Measurements from ENCODE around the gene VARS2.
"Not testable (repeated sequence)": the region's sequence is repeated elsewhere in the genome, so short reads cannot be mapped to it uniquely, and the experiment has no call there.

VARS2 gene

DNA sequence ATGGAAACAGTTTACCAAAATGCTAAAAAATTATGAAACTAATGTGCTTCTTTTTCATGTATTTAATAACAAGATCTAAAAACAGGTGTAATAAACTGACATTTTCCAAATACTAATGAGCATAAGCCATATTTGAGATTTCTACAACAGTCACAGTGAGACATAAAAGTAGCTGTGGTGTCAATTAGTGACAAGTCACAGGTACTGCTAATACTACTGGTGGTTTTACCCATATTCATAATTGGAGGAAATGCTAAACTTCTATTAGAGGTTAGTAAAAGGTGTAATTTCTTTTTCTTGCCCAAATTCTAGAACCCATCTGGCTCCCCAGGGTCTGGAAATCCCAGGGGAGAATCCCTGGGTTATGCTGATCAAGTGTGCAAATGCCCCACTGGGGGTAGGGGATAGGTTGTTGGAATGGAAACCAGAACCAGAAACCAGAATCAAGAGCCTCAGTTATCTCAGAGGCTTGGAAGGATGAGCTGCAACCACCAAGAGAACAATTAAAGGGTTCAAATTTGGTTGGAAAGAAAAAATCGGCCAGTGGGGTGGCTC lies 13.1 kb upstream of the VARS2 start:
- DNase-seq (ENCODE audit: low spot score) = no peak

DNA sequence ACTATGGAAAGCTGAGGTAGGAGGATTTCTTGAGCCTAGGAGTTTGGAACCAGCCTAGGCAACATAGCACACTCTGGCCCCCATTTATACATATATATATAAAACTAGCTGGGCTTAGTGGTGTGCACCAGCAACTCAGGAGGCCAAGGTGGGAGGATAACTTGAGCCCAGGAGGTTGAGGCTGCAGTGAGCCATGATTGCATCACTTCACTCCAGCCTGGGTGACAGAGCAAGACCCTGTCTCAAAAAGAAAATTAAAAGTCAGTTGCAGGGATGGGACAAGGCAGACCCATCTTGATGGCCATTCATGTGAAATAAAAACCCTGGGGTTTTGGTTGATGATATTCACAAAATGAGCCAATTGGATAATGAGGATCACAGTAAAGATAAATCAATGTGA lies 12.6 kb upstream of the VARS2 start:
- no peak for DNase-seq (ENCODE audit: low spot score)

DNA sequence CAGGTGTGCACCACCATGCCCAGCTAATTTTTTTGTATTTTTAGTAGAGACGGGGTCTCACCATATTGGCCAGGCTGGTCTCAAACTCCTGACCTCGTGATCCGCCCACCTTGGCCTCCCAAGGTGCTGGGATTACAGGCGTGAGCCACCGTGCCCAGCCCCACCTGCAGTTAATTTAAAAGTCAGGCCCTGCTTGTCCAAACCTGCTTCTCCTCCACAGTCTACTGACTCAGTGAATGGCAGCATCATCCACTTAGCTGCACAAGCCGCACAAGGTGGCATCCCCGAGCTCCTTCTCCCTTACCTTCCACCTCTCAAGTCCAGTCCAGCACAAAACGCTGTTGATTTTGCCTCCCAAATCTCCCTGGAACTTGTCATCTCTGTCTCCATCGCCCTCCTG lies 11.8 kb upstream of the VARS2 start:
- DNase-seq (ENCODE audit: low spot score) = not testable (repeated sequence)

DNA sequence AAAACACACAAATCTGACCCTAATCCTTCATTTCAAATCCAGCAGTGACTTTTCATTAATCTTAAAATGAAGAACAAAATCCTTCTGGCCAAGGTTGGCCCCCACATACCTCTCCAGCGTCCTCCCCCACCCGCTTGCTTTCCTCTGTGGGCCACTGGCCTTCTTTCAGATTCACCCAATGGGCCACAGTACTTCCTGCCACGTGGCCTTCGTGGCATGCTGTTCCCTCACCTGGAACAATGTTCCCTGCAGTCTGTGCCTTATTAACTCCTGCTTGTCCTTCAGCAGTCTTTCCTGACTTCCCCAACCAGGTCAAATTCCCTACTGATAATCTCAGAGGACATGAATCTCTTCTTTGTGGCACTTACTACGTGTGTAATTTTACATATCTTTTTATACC lies 11.3 kb upstream of the VARS2 start:
- no peak for DNase-seq (ENCODE audit: low spot score)

DNA sequence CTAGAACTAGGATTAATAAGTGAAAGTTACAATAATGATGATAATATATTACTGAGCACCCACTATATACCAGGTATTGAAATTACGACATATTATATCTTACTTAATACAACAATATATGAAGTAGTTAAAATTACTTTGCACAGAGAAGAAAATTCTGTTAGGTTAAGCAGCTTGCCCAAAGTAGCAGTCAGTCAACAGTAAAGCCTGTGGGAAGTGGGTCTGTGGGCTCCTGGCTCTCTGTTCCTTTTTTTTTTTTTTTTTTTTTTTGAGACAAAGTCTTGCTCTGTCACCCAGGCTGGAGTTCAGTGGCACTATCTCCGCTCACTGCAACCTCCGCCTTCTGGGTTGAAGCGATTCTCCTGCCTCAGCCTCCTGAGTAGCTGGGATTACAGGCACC lies 10.8 kb upstream of the VARS2 start:
- DNase-seq (ENCODE audit: low spot score) = no peak

DNA sequence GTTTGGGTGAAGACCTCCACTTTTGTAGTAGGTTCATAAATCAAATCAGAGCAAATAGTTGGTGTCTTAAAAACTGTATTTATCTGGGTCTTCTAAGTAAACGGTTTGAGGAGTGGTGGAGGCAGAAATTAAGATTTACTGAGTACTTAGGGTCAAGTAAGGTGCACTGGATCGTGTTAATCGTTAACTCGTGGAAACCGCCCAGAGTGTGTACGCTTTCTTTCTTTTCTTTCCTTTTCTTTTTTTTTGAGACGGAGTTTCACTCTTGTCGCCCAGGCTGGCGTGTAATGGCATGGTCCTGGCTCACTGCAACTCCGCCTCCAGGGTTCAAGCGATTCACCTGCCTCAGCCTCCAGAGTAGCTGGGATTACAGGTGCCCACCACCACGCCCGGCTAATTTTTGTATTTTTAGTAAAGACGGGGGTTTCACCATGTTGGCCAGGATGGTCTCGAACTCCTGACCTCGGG lies 6.7 kb upstream of the VARS2 start:
- DNase-seq (ENCODE audit: low spot score) = not testable (repeated sequence)

DNA sequence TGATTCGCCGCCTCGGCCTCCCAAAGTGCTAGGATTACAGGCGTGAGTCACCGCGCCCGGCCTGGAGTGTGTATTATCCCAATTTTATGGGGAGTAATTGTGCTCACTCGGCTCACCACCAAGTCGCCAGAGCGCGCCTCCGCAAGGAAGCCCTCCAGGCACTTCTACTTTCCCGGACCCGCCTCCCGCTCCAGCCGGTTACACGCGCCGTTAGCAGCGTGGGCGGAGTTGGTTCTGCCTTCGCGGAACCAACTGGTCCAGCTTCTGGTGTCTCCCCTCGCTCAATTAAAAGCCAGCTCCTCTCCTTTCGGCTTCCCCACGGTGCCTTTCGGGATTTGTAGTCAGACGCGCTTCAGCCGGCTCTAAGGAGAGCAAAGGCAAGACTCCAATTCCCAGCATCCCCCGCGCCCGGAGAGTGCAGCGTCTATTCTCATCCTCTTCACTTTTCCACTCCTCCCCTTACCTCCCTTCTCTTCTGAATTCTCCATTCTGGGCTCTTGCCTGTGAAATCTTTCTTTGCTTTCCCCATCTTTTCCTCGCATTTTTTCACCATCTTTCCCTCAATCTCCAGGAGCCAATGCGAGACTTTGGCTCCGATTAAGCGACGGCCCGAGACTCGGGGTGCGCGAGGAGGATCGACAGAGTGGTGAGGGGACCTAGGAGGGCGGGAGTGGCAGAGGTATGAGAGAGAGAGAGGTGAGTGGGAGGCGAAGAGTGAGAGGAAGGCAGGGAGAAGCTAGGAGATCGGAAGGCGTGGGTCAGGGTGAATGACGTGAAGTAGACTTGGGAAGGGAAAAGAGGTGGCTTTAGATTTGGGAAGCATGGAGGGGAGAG lies 6.1 kb upstream of the VARS2 start, which contains the start of gene GTF2H4:
Gene GTF2H4, plus strand, starts transcription at position 450 of the 834 bp plus-strand sequence.
- peak; percentile 83 for DNase-seq (ENCODE audit: low spot score)

DNA sequence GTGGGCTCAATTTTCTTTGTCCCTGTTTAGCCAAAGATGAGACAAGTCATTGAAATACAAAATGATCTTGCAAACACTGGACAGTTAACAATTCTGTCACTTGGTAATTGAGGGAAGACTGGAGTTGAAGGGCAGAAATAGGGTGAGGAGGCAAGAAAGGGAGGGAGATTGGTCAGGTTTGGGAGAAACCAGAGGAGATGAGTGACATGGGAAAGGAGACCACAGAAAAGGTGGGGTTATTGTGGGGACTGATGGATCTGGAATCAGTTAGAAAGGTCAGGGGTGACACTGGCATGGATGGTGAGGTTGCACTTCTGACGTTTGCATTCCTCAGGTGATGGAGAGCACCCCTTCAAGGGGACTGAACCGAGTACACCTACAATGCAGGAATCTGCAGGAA lies 5.3 kb upstream of the VARS2 start:
- DNase-seq (ENCODE audit: low spot score) = no peak

DNA sequence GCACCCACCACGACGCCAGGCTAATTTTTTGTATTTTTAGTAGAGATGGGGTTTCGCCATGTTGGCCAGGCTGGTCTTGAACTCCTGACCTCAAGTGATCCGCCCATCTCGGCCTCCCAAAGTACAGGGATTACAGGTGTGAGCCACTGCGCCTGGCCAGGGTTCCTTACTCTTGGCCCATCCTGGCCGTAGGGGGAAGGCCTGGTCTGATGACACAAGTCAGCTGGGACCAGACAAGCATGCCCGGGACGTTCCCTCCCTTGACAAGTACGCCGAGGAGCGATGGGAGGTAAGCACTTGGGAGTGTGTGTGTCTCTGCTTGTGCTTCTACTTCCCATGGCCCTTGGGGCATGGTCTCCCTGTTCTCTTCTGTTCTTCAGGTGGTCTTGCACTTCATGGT lies 3.6 kb upstream of the VARS2 start:
- DNase-seq (ENCODE audit: low spot score) = not testable (repeated sequence)

DNA sequence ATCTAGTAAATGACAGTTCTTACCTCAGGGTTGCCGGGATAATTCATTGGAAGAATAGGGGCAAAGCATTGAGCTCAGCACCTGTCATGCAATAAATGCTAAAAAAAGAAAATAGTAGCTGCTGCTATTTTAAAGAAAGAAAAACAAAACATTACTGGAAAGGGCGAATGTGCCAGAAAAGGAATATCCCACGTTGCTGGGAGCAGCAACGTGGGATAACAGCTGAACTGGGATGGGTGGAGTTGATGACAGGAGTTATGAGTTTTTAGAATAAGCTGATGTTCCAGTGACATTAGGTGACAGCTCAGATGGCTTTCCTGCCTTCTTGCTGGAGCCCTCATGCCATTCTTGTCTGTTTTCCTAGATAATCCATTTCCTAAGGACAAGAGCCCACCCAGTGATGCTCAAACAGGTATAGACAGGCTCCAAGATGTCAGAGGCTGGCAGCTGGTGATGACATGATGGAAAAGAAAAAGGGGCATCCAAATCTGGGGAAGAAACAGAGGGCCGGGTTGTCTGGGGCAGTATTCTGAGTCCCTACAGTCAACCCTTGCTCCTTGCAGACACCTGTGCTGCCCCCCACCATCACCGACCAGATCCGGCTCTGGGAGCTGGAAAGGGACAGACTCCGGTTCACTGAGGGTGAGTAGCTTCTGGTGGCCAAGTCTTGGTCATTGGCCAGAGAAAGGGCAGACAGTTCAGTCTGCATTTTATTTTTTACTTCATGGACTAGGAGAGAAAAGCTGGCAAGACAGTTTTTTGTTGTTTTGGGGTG lies 1.1 kb upstream of the VARS2 start:
- no peak for DNase-seq (ENCODE audit: low spot score)

DNA sequence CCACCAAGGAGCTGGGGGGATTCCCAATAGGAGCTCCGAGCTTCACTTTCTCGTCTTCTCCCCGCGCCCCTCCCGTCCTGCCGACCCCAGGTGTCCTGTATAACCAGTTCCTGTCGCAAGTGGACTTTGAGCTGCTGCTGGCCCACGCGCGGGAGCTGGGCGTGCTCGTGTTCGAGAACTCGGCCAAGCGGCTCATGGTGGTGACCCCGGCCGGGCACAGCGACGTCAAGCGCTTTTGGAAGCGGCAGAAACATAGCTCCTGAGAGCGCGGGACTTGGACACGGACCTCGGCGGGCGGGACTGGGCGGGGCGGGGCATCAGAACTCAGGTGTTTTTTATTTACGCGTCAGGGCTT lies 340 bp upstream of the VARS2 start:
- DNase-seq (ENCODE audit: low spot score) = no peak

DNA sequence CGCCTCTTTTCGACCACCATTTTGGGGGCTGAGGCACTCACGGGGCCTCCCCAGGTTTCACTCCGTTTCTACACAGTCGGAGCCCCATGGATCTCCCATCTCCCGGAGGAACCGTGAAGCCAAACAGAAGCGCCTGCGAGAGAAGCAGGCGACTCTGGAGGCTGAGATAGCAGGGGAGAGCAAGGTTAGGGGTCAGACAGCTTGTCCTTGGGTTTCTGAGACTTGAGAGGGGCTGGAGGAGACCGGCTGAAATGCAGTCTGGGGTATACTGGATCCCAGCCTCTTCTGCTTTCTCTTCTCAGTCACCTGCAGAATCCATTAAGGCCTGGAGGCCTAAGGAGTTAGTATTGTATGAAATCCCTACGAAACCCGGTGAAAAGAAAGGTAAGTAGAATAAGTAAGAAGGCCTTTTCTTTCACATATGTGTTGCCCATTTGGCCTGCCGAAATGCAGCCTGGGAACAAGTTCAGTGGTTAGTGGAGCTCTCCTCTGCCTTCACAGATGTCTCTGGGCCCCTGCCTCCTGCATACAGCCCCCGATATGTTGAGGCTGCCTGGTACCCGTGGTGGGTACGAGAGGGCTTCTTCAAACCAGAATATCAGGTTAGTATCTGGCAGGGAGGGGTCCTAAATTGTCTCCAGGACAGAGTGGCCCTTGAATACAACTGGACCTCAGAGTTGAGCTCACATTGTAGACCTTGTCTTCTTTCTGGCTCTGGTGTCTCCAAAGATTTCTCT lies 984 bp downstream of the VARS2 start:
- DNase-seq (ENCODE audit: low spot score) = no peak

DNA sequence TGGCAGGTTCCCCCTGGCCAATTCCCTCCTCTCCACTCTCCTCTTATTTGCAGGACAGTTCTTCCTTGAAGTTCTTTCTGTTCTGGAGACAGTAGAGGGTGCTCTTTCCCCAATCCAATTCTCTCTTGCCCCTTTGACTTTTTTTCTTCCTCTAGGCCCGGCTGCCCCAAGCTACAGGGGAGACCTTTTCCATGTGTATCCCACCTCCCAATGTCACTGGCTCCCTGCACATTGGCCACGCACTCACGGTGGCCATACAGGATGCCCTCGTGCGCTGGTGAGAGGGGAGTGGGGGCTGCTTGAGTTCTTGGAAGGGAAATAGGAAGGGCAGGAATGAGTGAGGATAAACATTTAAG lies 1.5 kb downstream of the VARS2 start:
- peak; percentile 80 for DNase-seq (ENCODE audit: low spot score)

DNA sequence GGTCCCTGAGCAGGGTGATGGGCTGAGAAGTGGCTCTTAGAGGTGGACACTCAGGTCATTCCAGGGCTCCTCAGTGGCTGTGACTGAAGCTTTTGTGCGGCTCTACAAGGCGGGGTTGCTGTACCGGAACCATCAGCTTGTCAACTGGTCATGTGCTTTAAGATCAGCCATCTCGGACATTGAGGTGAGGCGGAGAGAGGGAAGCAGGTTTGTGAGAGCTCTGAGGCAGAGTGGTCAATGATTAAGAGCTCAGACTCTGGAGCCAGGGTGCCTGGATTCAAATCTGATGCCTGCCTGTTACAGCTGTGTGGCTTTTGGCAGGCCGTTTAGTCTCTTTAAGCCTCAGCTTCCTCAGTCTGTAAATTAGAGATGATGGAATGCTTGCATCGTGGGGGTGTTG lies 3.0 kb downstream of the VARS2 start:
- no peak for DNase-seq (ENCODE audit: low spot score)

DNA sequence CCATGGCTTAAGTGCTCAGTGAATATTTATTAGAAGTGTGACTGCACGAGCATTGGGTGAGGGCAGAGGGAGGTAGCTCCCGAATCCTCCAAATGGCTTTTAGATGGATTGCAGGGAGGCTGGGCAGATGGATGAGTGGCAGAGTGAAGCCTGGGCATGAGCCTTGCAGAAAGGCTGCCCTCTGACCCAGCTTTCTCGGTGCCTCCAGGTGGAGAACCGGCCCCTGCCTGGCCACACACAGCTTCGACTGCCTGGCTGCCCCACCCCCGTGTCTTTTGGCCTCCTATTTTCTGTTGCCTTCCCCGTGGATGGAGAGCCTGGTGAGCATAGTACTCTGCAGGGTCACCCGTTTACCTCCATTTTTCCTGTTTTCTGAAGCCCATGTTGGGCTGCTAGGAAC lies 3.4 kb downstream of the VARS2 start:
- DNase-seq (ENCODE audit: low spot score) = no peak

DNA sequence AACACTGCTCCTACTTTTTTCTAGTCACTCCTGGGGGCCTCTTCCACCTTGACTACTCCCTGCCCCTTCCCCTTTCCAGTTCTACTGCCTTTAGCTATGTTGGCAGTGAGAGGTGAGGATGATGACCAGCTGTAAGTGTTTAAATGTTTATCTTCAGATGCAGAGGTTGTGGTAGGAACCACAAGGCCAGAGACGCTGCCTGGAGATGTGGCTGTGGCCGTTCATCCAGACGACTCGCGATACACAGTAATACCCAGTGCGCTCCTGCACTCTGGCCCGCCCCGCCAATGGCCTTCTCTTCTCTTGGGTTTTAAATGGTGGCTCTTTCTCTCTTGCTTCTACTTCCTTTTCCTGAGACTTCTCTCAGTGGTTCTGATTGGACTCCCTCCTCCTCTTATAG lies 4.6 kb downstream of the VARS2 start:
- no peak for DNase-seq (ENCODE audit: low spot score)

DNA sequence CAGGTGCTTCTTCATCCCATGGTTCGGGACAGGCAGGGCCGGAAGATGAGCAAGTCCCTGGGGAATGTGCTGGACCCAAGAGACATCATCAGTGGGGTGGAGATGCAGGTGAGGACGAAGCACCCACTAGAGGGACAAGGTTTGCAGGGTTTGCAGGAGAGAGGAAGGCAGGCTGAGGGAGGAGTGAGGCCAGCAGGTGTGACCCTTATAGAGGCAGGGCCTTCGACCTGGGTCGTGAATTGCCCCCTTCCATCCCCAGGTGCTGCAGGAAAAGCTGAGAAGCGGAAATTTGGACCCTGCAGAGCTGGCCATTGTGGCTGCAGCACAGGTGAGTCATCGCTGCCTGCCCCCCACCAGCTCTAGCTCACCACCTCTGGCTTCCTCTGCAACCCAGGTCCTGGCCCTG lies 8.4 kb downstream of the VARS2 start:
- no peak for DNase-seq (ENCODE audit: low spot score)

DNA sequence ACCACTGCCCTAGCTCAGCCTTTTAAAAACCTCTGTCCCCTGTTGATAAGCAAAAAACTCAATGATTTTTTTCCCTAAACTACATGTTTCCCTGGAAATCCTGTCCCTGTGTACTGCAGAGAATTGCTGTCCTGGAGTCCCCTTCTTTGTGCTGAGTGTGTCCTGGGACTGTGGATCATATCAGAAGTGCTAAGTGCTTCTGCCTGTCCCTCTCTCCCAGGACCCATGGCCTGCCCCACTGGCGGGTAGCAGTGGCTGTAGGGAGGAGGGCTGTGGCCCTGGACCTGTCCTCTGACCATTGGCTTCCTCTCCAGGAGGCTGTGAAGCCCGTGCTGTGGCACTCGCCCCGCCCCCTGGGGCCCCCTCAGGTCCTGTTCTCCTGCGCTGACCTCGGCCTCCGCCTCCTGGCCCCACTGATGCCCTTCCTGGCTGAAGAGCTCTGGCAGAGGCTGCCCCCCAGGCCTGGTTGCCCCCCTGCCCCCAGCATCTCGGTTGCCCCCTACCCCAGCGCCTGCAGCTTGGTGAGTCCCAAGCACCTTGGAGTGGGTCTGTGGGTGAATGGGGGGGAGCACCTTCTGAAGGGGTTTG lies 10.1 kb downstream of the VARS2 start:
- DNase-seq (ENCODE audit: low spot score) = not testable (repeated sequence)

DNA sequence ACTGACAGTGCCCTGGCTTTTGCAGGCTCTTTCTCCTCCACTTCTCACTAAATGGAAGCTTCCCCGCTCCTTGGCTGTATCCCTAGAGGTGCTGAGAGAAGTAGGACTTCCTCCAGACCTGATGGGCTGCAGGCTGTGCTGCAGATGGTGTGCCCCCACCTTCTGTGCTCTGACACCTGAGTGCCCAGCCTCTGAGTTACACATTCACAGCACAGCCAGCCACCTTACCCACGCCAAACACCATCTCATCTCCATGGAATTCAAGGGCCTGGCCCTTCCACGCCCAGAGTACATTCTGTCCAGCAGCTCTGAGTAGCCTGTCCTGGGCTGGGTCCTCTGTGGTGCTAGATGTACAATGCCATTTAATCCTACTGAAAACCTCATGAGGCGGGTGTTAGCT lies 12.6 kb downstream of the VARS2 start:
- DNase-seq (ENCODE audit: low spot score) = no peak

DNA sequence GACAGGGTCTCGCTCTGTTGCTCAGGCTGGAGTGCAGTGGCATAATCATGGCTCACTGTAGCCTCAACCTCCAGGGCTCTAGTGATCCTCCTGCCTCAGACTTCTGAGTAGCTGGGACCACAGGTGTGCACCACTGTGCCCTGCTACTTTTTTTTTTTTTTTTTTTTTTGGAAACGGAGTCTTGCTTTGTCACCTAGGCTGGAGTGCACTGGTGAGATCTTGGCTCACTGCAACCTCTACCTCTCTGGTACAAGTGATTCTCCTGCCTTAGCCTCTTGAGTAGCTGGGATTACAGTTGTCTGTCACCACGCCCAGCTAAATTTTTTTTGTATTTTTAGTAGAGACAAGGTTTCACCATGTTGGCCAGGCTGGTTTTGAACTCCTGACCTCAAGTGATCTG lies 13.0 kb downstream of the VARS2 start:
- DNase-seq (ENCODE audit: low spot score) = not testable (repeated sequence)

DNA sequence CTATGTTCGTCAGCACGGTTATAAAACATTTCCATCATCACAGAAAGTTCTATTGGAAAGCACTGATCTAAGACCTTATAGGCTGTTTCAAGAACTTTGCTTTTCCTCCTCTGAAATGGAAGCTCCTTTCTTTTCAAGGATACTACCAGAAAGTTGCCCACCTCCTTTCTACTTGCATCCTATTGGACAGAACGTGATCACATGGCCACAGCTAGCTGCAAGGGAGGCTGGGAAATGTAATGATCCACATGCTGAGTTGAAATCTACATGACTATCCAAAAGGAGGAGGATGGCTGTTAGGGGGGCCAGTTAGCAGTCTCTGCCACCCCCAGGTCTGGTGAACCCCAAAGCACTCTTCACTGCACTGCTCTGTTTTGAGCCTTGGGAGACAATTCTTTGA lies 14.6 kb downstream of the VARS2 start:
- no peak for DNase-seq (ENCODE audit: low spot score)

DNA sequence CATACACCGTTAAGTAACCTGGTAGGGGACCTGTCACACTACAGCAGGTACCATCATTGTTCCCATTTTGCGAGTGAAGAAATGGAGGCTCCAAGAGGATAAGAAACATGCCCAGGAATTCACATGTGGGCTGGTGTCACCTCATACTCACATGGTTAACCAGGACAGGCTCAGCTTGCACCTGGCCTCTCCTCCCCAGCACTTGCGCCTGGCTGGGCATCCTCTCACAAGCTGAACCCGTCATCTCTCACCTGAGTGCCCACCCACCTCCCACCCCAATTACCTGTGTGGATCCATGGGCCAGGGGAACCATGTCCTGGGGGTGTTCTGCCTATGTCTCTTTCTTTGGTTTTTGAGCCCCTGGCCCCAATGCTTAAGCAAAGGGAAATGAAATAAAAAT lies 16.5 kb downstream of the VARS2 start:
- no peak for DNase-seq (ENCODE audit: low spot score)

Data from HuH-7 (cell line).